ENCODE data around the gene UBE2E1. TPM values are rescaled to one million over a fixed set of nuclear protein-coding genes. Genes with fewer than 3 reads are reported as not detected.
"Not testable (repeated sequence)": the region's sequence is repeated elsewhere in the genome, so short reads cannot be mapped to it uniquely, and the experiment has no call there.

The UBE2E1 gene
- total RNA-seq, 4 donors from 2014 or later = 61.6 to 88.4 (median 79.6) TPM

DNA sequence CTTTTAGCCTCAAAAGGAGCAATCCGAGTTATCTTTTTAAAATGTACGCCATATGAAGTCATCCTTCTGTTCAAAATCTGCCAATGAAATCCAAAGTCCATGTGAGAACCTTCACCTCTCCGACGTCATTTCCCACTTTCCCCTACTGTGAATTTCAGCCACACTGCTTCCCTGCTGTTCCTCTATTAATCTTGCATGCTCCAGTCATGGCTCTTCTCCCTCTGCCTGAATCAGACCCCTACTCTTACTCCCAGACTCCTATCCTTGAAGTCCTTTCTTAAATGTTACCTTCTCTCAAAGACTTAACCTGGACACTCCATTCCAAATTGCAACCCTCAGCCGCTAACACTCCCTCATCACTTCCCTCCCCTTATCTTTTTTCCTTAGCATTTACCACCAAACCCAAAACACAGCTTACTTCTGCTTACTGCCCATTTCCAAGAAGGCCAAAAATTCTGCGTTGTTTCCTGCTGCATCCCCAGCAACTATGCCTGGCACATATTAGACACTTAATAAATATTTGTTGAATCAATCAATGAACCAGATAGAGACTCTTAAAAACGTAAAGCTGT lies 109.9 kb downstream of the UBE2E1 start:
- 70 to 71% methylated on average over 7 of the region's 7 CpGs for WGBS, 2 donors
- TF ChIP-seq POLR2A (IDR thresholded peaks at IDR 0.05) = no peak
- TF ChIP-seq, protein P1, sequence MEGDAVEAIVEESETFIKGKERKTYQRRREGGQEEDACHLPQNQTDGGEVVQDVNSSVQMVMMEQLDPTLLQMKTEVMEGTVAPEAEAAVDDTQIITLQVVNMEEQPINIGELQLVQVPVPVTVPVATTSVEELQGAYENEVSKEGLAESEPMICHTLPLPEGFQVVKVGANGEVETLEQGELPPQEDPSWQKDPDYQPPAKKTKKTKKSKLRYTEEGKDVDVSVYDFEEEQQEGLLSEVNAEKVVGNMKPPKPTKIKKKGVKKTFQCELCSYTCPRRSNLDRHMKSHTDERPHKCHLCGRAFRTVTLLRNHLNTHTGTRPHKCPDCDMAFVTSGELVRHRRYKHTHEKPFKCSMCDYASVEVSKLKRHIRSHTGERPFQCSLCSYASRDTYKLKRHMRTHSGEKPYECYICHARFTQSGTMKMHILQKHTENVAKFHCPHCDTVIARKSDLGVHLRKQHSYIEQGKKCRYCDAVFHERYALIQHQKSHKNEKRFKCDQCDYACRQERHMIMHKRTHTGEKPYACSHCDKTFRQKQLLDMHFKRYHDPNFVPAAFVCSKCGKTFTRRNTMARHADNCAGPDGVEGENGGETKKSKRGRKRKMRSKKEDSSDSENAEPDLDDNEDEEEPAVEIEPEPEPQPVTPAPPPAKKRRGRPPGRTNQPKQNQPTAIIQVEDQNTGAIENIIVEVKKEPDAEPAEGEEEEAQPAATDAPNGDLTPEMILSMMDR (IDR thresholded peaks at IDR 0.05) = no peak
- peaks cover 27 to 34% of the 10 kb centered on the region in 2 donors for H3K4me1 ChIP-seq
- H3K9me3 ChIP-seq = no peaks in the 10 kb centered on the region
- peaks cover 16 to 18% of the 10 kb centered on the region in 2 donors for H3K36me3 ChIP-seq
- H3K4me3 ChIP-seq (replicated peaks in 1 of 3) = peak overlapping the region in 2 of 3 donors; percentile 50 to 73
- intact Hi-C loops (cut with DNase I) = loop anchor here (2.0 kb wide), 1 partner anchor 31 kb away; no protein-coding TSS in a partner anchor
- no peaks in the 10 kb centered on the region for H3K27me3 ChIP-seq
- no peak overlapping the region for H3K27ac ChIP-seq
- no peak for DNase-seq

DNA sequence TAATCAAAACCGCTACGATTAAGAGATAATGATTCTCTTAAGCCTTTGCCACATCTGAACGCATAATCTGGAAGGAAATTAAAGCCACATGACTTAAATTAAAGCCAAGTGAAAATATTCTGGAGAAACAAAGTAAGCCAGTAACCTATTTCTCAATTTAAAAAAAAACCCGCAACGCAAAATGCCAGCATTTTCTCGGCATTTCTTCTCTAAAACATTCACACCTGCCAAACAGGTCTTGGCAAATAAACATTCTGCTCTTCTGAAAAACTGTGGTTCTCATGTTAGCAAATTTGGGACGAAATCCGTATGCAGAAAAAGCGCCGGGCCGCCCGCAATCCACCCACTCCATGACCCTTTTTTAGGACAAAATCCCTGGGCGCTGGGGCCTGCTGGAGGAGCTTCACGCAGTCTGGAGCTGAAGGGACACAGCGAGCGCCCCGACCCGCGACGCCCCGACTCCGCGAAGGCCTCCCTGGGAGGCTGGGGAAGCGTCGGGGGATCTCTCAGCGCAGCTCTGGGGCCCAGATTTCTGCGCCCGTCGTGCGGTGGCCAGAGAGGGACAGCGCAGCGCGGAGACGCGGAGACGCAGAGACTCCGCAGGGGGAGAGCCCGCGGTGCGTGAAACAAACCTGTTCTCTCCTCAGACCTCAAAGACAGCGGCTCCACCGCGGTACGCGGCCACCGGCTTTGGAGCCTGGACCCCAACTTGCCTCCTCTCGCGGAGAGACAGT lies 110.6 kb downstream of the UBE2E1 start:
- no peak for DNase-seq
- peak overlapping the region; percentile 50 to 75 (median 73) for H3K4me3 ChIP-seq (replicated peaks in 1 of 3)
- intact Hi-C loops (cut with DNase I) = loop anchor here (2.0 kb wide), 1 partner anchor 30 kb away; no protein-coding TSS in a partner anchor
- no peaks in the 10 kb centered on the region for H3K27me3 ChIP-seq
- H3K36me3 ChIP-seq = peaks cover 16 to 18% of the 10 kb centered on the region in 2 donors
- H3K4me1 ChIP-seq = peaks cover 27 to 34% of the 10 kb centered on the region in 2 donors
- no peak for TF ChIP-seq POLR2A (IDR thresholded peaks at IDR 0.05)
- TF ChIP-seq, protein P1 (IDR thresholded peaks at IDR 0.05) = no peak
- WGBS, 2 donors = 4 to 7% methylated on average over 16 to 37 of the region's 48 CpGs
- H3K27ac ChIP-seq = peak overlapping the region; percentile 14 to 98 (median 94)
- no peaks in the 10 kb centered on the region for H3K9me3 ChIP-seq

DNA sequence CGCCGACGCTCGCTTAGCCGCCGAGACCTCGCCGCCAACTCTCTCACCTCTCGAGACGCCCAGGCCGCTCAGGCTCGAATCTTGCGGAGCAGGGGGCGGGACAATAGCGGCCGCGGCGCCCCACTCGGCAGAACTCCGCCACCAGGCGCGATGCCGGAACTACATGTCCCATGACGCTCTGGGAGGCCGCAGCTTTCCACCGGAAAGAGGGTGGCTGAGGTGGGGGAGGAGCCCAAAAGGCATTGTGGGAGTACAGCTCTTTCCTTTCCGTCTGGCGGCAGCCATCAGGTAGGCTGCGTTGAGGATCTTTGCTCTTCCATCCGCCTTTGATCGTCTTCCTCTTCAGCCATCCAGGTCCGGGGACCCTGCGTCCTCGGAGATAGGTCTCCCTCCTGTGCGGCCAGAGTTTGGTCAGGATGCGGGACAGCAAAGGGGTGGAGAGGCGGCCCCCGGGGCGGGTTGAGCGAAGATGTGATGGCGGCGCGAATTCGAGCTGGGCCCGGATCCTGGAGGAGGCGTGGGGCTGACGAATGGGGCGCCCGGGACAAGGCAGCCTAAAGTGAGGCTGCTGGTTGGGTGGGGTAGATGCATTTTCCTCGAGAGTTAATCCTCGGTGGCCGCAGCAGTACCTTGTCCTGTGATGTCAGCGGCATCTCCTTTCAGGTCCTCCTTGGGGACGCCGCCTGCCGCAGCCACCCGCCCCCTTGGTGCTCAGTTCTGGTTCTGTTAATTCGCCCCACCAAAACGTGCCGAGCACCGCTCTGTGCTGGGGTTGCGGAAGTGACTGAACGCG lies 111.3 kb downstream of the UBE2E1 start, which contains the start of the genes NKIRAS1 and RPL15:
NKIRAS1 (minus strand) TSS at position 105 of the 793 bp plus-strand sequence. CDS start 6,086 bp downstream, outside the sequence.
RPL15 (plus strand) TSS at position 247 of the 793 bp plus-strand sequence. CDS start 728 bp downstream, outside the sequence.
- intact Hi-C loops (cut with DNase I) = loop anchor here (2.0 kb wide), 1 partner anchor 30 kb away; no protein-coding TSS in a partner anchor

DNA sequence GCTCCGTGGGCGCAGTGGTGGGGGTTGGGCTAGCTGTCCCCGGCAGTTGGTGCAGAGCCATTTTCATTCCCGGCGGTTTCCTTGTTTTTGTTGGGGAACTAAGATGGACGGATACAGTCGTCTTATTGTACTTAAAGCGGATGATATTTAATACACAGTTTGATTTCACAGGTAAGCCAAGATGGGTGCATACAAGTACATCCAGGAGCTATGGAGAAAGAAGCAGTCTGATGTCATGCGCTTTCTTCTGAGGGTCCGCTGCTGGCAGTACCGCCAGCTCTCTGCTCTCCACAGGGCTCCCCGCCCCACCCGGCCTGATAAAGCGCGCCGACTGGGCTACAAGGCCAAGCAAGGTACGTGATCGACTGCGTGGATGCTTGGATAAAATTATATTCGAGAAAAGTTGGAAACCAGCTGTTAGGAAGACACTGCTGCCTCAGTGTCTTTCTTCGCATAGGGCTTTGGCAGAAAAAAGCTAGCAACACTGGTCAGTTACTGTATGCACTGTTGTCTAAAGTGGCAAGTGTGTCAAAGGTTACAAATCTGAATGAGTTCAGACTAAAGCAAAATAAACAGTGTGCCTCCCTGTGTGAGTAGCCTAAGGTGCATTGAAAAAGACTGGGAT lies 112.0 kb downstream of the UBE2E1 start:
- 0 to 2% methylated on average over 21 of the region's 21 CpGs for WGBS, 2 donors
- not testable (repeated sequence) for H3K9me3 ChIP-seq, H3K27me3 ChIP-seq
- peak in 1 of 2 donors; percentile 70 for DNase-seq
- intact Hi-C loops (cut with DNase I) = loop anchor here (2.0 kb wide), 1 partner anchor 29 kb away; no protein-coding TSS in a partner anchor
- H3K27ac ChIP-seq = peak overlapping the region; percentile 94 to 98 (median 96)
- peaks cover 16 to 18% of the 10 kb centered on the region in 2 donors for H3K36me3 ChIP-seq
- H3K4me1 ChIP-seq = peaks cover 27 to 34% of the 10 kb centered on the region in 2 donors
- peak overlapping the region; percentile 51 to 90 (median 73) for H3K4me3 ChIP-seq (replicated peaks in 1 of 3)

More for the DNA sequence above, 111.3 kb downstream of the UBE2E1 start, which contains the start of the genes NKIRAS1 and RPL15:
- Histone ChIP-seq H3K27ac (peak within 1 kb of the TSS; percentile 94 to 98 (median 96)), H3K4me3 (replicated peaks in 1 of 3) (peak within 1 kb of the TSS; percentile 73 to 90 (median 75)), H3K27me3 (no peaks in the 10 kb centered on the region), H3K9me3 (no peaks in the 10 kb centered on the region), H3K4me1 (peaks cover 27 to 34% of the 10 kb centered on the region in 2 donors), H3K36me3 (peaks cover 16 to 18% of the 10 kb centered on the region in 2 donors)
- DNase-seq = peak; percentile 98 to 99
- WGBS, 2 donors = 0 to 1% methylated on average over 31 to 53 of the region's 64 CpGs
- TF ChIP-seq, protein P1 (IDR thresholded peaks at IDR 0.05) = peak in 5 of 6 experiments; percentile 49 to 82 (median 60)
- TF ChIP-seq POLR2A (IDR thresholded peaks at IDR 0.05) = peak; percentile 93 to 98

DNA sequence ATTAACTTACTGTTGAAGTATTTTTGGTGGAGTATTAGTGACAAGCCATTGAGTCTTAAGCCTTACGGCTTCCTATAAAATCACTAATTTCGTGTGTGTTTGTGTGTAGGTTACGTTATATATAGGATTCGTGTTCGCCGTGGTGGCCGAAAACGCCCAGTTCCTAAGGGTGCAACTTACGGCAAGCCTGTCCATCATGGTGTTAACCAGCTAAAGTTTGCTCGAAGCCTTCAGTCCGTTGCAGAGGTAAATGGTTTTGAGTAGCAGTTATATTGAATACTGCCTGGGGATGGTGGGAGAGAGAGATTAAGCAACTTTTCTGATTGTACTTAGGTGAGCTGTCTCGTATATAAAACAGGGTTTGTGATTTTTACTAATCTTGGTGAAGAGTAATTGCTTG lies 112.6 kb downstream of the UBE2E1 start:
- H3K27me3 ChIP-seq; DNase-seq; intact Hi-C loops (cut with DNase I); H3K9me3 ChIP-seq: not testable (repeated sequence)
- 25 to 26% methylated on average over 12 of the region's 12 CpGs for WGBS, 2 donors
- H3K27ac ChIP-seq = peak overlapping the region; percentile 94 to 98 (median 96)
- peaks cover 27 to 35% of the 10 kb centered on the region in 2 donors for H3K4me1 ChIP-seq
- peaks cover 16 to 18% of the 10 kb centered on the region in 2 donors for H3K36me3 ChIP-seq
- peak overlapping the region; percentile 51 to 90 (median 73) for H3K4me3 ChIP-seq (replicated peaks in 1 of 3)

Data from thyroid gland (tissue), 4 donors.